MM.1S (cell line): Measurements from ENCODE around the gene PRKCE.

ENCODE experiments used
- DNase-seq: peaks from one replicate; pipeline ENCODE4 v3.0.0-alpha.2; 2015
- H2AFZ ChIP-seq: fragments of 300-600 bp; sonication (generic); 2 replicates; pipeline ENCODE4 v1.6.0; 2016; ENCODE audit warnings: antibody characterized with exemption, low read length
- H3F3A ChIP-seq: fragments of 300-600 bp; sonication (generic); 2 replicates; pipeline ENCODE4 v1.6.1; 2016; ENCODE audit warnings: mild to moderate bottlenecking, antibody characterized with exemption, low read length, moderate library complexity, mixed read lengths; ENCODE audit not compliant: insufficient read depth
- H3K27ac ChIP-seq: fragments of 300-600 bp; sonication (generic); 2 replicates; pipeline ENCODE4 v1.5.1; 2016; ENCODE audit warnings: mild to moderate bottlenecking, low read length
- H3K27me3 ChIP-seq: fragments of 300-600 bp; sonication (generic); replicated peaks from 2 replicates; pipeline ENCODE4 v1.6.0; 2016; ENCODE audit warnings: low read length; ENCODE audit not compliant: insufficient read depth
- H3K36me3 ChIP-seq: fragments of 300-600 bp; sonication (generic); replicated peaks from 2 replicates; pipeline ENCODE4 v1.6.1; 2016; ENCODE audit warnings: mild to moderate bottlenecking, low read length, mixed read lengths; ENCODE audit not compliant: insufficient read depth
- H3K4me1 ChIP-seq: fragments of 300-600 bp; sonication (generic); 2 replicates; pipeline ENCODE4 v1.6.1; 2016; ENCODE audit warnings: low read length, mixed read lengths
- H3K4me2 ChIP-seq: fragments of 300-600 bp; sonication (generic); 2 replicates; pipeline ENCODE4 v1.6.0; 2016; ENCODE audit warnings: low read depth, low read length
- H3K4me3 ChIP-seq: fragments of 300-600 bp; sonication (generic); 2 replicates; pipeline ENCODE4 v1.5.1; 2016; ENCODE audit warnings: low read length, mixed read lengths
- H3K79me2 ChIP-seq: fragments of 300-600 bp; sonication (generic); 2 replicates; pipeline ENCODE4 v1.6.1; 2016; ENCODE audit warnings: mixed run types, low read length, mixed read lengths
- H3K9ac ChIP-seq: fragments of 300-600 bp; sonication (generic); 2 replicates; pipeline ENCODE4 v1.6.1; 2016; ENCODE audit warnings: low read length, mixed read lengths
- H3K9me2 ChIP-seq: fragments of 300-600 bp; sonication (generic); replicated peaks from 2 replicates; pipeline ENCODE4 v1.6.1; 2016; ENCODE audit warnings: mild to moderate bottlenecking, low read length, mixed read lengths; ENCODE audit not compliant: insufficient read depth
- H3K9me3 ChIP-seq: fragments of 300-600 bp; sonication (generic); replicated peaks from 2 replicates; pipeline ENCODE4 v1.6.1; 2016; ENCODE audit warnings: mild to moderate bottlenecking, low read length, mixed read lengths; ENCODE audit not compliant: insufficient read depth
- H4K20me1 ChIP-seq: fragments of 300-600 bp; sonication (generic); 2 replicates; pipeline ENCODE4 v1.6.1; 2016; ENCODE audit warnings: mild to moderate bottlenecking, low read length, moderate library complexity, mixed read lengths; ENCODE audit not compliant: insufficient read depth
- EZH2 ChIP-seq: fragments of 300-600 bp; sonication (generic); optimal IDR thresholded peaks from 2 replicates; pipeline ENCODE3; 2017; ENCODE audit warnings: low read depth, mild to moderate bottlenecking, antibody characterized with exemption, low read length, mixed read lengths
- EZH2phosphoT487 ChIP-seq: fragments of 300-600 bp; sonication (generic); IDR thresholded peaks from 2 replicates; pipeline ENCODE4 v1.6.1; 2018; ENCODE audit warnings: antibody characterized with exemption, low read length
- TF ChIP-seq, protein P1 (sequence below): fragments of 300-600 bp; sonication (generic); IDR thresholded peaks from 2 replicates; pipeline ENCODE4 v1.5.1; 2016; ENCODE audit warnings: antibody characterized with exemption, low read length, mixed read lengths

The PRKCE gene

DNA sequence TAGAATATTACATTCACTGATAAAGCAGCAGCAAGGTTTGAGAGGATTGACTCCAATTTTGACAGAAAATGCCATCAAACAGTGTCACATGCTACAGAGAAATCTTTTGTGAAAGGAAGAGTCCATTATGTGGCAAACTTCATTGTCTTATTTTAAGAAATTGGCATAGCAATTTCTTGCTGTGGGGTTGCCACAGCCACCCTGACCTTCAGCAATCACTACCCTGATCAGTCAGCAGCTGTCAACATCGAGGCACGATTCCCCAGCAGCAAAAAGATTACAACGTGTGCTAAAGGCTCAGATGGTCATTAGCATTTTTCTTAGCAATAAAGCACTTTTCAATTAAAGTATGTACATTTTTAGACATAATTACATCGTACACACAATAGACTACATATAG is 74.7 kb downstream of the PRKCE start:
- Histone ChIP-seq H2AFZ (no peak overlapping the region), H3K9me3 (no peaks in the 10 kb centered on the region), H3K27ac (no peak overlapping the region), H3K27me3 (no peaks in the 10 kb centered on the region), H3K9ac (no peak overlapping the region), H3K4me1 (peaks cover 14% of the 10 kb centered on the region), H4K20me1 (no peaks in the 10 kb centered on the region), H3F3A (peaks cover 6% of the 10 kb centered on the region; the same call in 1 of the 2 replicates), H3K36me3 (no peaks in the 10 kb centered on the region), H3K4me3 (no peak overlapping the region), H3K79me2 (no peaks in the 10 kb centered on the region), H3K4me2 (no peak overlapping the region), H3K9me2 (no peaks in the 10 kb centered on the region)
- TF ChIP-seq, protein P1, sequence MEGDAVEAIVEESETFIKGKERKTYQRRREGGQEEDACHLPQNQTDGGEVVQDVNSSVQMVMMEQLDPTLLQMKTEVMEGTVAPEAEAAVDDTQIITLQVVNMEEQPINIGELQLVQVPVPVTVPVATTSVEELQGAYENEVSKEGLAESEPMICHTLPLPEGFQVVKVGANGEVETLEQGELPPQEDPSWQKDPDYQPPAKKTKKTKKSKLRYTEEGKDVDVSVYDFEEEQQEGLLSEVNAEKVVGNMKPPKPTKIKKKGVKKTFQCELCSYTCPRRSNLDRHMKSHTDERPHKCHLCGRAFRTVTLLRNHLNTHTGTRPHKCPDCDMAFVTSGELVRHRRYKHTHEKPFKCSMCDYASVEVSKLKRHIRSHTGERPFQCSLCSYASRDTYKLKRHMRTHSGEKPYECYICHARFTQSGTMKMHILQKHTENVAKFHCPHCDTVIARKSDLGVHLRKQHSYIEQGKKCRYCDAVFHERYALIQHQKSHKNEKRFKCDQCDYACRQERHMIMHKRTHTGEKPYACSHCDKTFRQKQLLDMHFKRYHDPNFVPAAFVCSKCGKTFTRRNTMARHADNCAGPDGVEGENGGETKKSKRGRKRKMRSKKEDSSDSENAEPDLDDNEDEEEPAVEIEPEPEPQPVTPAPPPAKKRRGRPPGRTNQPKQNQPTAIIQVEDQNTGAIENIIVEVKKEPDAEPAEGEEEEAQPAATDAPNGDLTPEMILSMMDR: no peak
- TF ChIP-seq EZH2: no peak
- TF ChIP-seq EZH2phosphoT487: no peak
- no peak for DNase-seq

- no peak for DNase-seq
- H3K9me3 ChIP-seq: no peaks in the 10 kb centered on the region
- peaks cover 6% of the 10 kb centered on the region; the same call in 1 of the 2 replicates for H3F3A ChIP-seq
- H3K4me2 ChIP-seq: no peak overlapping the region
- no peaks in the 10 kb centered on the region for H3K9me2 ChIP-seq
- no peaks in the 10 kb centered on the region for H3K27me3 ChIP-seq
- TF ChIP-seq EZH2phosphoT487 (no peak), EZH2 (no peak)
- TF ChIP-seq, protein P1: no peak
- no peaks in the 10 kb centered on the region for H3K36me3 ChIP-seq
- no peak overlapping the region for H3K27ac ChIP-seq
- H4K20me1 ChIP-seq: no peaks in the 10 kb centered on the region
- no peaks in the 10 kb centered on the region for H3K79me2 ChIP-seq
- H3K9ac ChIP-seq: no peak overlapping the region
- H2AFZ ChIP-seq: no peak overlapping the region
- peaks cover 15% of the 10 kb centered on the region for H3K4me1 ChIP-seq
- no peak overlapping the region for H3K4me3 ChIP-seq
Observed at GRCh38 chr2:45728458-45728942, 77.0 kb downstream of the PRKCE start.

- Histone ChIP-seq H3K9me3 (no peaks in the 10 kb centered on the region), H3K36me3 (no peaks in the 10 kb centered on the region), H3F3A (no peaks in the 10 kb centered on the region), H3K4me2 (no peak overlapping the region), H3K79me2 (no peaks in the 10 kb centered on the region), H2AFZ (no peak overlapping the region), H4K20me1 (no peaks in the 10 kb centered on the region), H3K9ac (no peak overlapping the region), H3K9me2 (no peaks in the 10 kb centered on the region), H3K4me1 (peaks cover 7% of the 10 kb centered on the region), H3K4me3 (no peak overlapping the region), H3K27me3 (no peaks in the 10 kb centered on the region), H3K27ac (no peak overlapping the region)
- no peak for DNase-seq
- no peak for TF ChIP-seq EZH2phosphoT487
- TF ChIP-seq, protein P1: peak; percentile 24
Observed at GRCh38 chr2:45729753-45730512, 78.5 kb downstream of the PRKCE start.
